HFFc6 (cell line): Measurements from ENCODE around the gene STK32B. TPM values are rescaled to one million over a fixed set of nuclear protein-coding genes. Genes with fewer than 3 reads are reported as not detected.

Source experiments
- DNase-seq: peaks from one replicate; pipeline ENCODE4 v3.0.0-alpha.2; 2018
- H3K27ac Mint-ChIP-seq: 2 replicates; pipeline ENCODE4 v1.8.0; 2020; ENCODE audit warnings: mild to moderate bottlenecking, mixed read lengths
- H3K27me3 Mint-ChIP-seq: 2 replicates; pipeline ENCODE4 v1.8.0; 2021; ENCODE audit warnings: mild to moderate bottlenecking, moderate library complexity, mixed read lengths; ENCODE audit not compliant: insufficient read depth
- H3K36me3 Mint-ChIP-seq: 2 replicates; pipeline ENCODE4 v1.8.0; 2021; ENCODE audit warnings: low read depth, mixed read lengths
- H3K4me1 Mint-ChIP-seq: 2 replicates; pipeline ENCODE4 v1.8.0; 2020; ENCODE audit warnings: low read depth, mixed read lengths
- H3K4me3 Mint-ChIP-seq: 2 replicates; pipeline ENCODE4 v1.8.0; 2020; ENCODE audit warnings: mild to moderate bottlenecking, moderate library complexity, mixed read lengths
- H3K9me3 Mint-ChIP-seq: 2 replicates; pipeline ENCODE4 v1.8.0; 2020; ENCODE audit warnings: mild to moderate bottlenecking, mixed read lengths
- CTCF ChIP-seq: fragments of 200-600 bp; sonication (generic); IDR thresholded peaks from 2 replicates; pipeline ENCODE4 v1.5.0; 2021; ENCODE audit warnings: antibody characterized with exemption, mild to moderate bottlenecking
- total RNA-seq, 6 experiments: library from RNA; stranded (reverse); fragmentation: NEBNext Ultra II Directional; extraction: Animal tissue kit (Norgen Biotek cat#: 25700); gene quantifications; 2 replicates in 1 of 6; 3 replicates in 5 of 6; pipeline ENCODE4 v1.2.3, GENCODE V29; 2021

STK32B gene
- total RNA-seq, 6 experiments from 2014 or later: 0.14 to 0.33 (median 0.18) TPM; not detected in 1

GRCh38 chr4:5188130-5188529 is 136.8 kb downstream of the STK32B start:
- no peaks in the 10 kb centered on the region for H3K4me1 Mint-ChIP-seq
- peaks cover 3% of the 10 kb centered on the region; the same call in 1 of the 2 replicates for H3K27me3 Mint-ChIP-seq
- no peaks in the 10 kb centered on the region for H3K36me3 Mint-ChIP-seq
- peaks cover 69% of the 10 kb centered on the region for H3K9me3 Mint-ChIP-seq
- no peak for TF ChIP-seq CTCF
- H3K4me3 Mint-ChIP-seq: no peak overlapping the region
- H3K27ac Mint-ChIP-seq: no peak overlapping the region
- DNase-seq: no peak

- Mint-ChIP-seq H3K9me3 (peaks cover 77% of the 10 kb centered on the region), H3K4me3 (no peak overlapping the region), H3K27me3 (no peaks in the 10 kb centered on the region), H3K27ac (no peak overlapping the region), H3K4me1 (no peaks in the 10 kb centered on the region), H3K36me3 (no peaks in the 10 kb centered on the region)
- DNase-seq: no peak
- TF ChIP-seq CTCF: no peak
These were observed 140.6 kb downstream of the STK32B start for GRCh38 chr4:5191831-5192230.

GRCh38 chr4:5192271-5192670 is 141.0 kb downstream of the STK32B start:
- Mint-ChIP-seq H3K4me1 (no peaks in the 10 kb centered on the region), H3K27ac (no peak overlapping the region), H3K4me3 (no peak overlapping the region), H3K36me3 (no peaks in the 10 kb centered on the region), H3K9me3 (peaks cover 77% of the 10 kb centered on the region), H3K27me3 (no peaks in the 10 kb centered on the region)
- no peak for DNase-seq
- no peak for TF ChIP-seq CTCF

GRCh38 chr4:5192678-5193077 is 141.4 kb downstream of the STK32B start:
- H3K36me3 Mint-ChIP-seq: no peaks in the 10 kb centered on the region

GRCh38 chr4:5198656-5199541 is 147.6 kb downstream of the STK32B start:
- DNase-seq: no peak
- H3K4me1 Mint-ChIP-seq: no peaks in the 10 kb centered on the region
- no peaks in the 10 kb centered on the region; the same call in 1 of the 2 replicates for H3K27me3 Mint-ChIP-seq
- H3K27ac Mint-ChIP-seq: no peak overlapping the region
- H3K9me3 Mint-ChIP-seq: peaks cover 72% of the 10 kb centered on the region
- TF ChIP-seq CTCF: no peak
- H3K4me3 Mint-ChIP-seq: no peak overlapping the region
- peaks cover 10% of the 10 kb centered on the region; the same call in 1 of the 2 replicates for H3K36me3 Mint-ChIP-seq

More at GRCh38 chr4:5192678-5193077, 141.4 kb downstream of the STK32B start:
- DNase-seq: no peak
- Mint-ChIP-seq H3K27me3 (no peaks in the 10 kb centered on the region), H3K4me3 (no peak overlapping the region), H3K27ac (no peak overlapping the region), H3K4me1 (no peaks in the 10 kb centered on the region), H3K9me3 (peaks cover 79% of the 10 kb centered on the region)
- TF ChIP-seq CTCF: no peak
